NCI-H1694 treated with DMSO at 0.1 percent for 48 hours (cell line): ENCODE data around the gene NFASC.
A peak's percentile ranks its signal among the peaks of the same experiment; 100 is the strongest.

Experiments used
- DNase-seq: peaks from one replicate; lab custom pipeline; 2025; lab: John Stamatoyannopoulos, UW

NFASC gene

DNA sequence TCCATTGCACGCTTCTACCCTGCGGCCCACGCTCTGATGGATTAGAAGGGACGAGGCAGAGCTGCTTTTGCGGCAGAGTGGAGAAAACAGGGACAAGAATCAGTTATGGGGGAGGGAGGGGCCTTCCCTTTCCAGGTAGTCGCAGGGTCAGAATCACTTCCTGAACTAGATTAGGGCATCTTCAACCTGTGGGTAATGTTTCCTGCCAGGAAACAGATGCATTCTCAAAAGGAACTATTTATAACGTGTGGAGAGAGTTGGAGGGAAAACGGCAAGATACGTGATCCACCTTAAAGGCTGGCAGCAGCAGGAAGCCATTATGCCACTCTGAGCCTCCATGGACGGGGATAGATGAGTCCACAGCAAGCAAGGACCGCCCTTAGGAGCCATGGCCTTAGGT is 112.5 kb downstream of the NFASC start:
- no peak for DNase-seq

- no peak for DNase-seq
Measured at GRCh38 chr1:204983881-204984280, 113.2 kb downstream of the NFASC start.

- DNase-seq: no peak
Measured at GRCh38 chr1:204984499-204984898, 113.8 kb downstream of the NFASC start.

DNA sequence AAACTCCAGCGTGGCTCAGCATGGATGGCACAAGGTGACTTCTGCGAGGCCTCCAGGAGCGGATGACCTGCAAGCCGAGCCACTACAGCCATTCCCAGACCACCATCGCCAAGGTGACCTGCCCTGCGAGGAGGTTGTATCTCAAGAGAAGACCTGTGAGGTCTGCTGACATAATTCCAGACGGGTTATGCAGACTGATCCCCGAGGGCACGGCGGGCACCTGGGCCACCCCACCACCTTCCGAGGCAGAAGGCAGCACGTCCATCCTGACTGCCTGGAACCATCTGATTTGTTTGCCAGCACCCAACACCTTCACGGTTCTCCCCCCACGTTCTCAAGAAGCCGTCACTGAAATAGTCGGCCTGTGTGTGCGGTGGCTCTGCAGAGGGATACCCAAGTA is 115.5 kb downstream of the NFASC start:
- DNase-seq: no peak

DNA sequence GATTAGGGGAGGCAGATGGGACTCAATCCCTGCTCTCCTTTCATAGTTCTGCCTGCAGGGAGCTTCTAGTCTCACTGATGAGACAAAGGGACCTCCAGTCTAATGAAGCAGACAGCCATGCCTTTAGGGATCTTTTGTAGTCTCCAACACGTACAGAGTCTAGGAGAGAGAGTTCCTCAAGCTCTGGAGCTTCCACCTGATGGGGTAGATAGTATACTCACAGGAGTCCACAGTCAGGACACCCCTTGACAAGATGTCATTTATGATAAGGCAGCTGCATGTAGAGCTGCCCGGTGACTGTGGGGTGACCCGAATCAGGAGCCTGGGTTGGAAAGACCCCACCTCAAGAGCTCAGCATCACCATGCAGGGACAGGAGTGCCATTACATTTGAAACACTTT is 117.0 kb downstream of the NFASC start:
- no peak for DNase-seq

DNA sequence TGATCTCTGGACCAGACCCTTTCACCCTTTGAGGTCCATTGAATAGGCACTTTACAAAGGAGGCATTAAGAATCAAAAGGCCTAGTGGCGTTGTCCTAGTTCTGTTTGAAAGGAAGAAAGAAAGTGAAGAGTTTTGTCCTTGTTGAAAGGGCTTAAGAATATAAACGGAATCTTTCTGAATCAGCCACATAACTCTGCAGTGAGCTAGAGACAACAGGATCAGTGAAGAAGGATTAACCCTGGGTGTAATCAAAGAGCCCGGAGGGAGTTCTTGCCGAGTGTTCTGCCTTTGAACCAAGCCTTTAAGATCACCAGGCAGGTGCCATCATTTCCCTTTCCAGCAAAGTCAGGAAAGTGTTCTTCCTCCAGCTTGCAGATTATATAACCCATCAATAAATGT is 117.5 kb downstream of the NFASC start:
- no peak for DNase-seq

- peak; percentile 88 for DNase-seq
Measured at GRCh38 chr1:204989266-204990058, 118.8 kb downstream of the NFASC start.

- no peak for DNase-seq
Measured at GRCh38 chr1:204990059-204990664, 119.5 kb downstream of the NFASC start.

DNA sequence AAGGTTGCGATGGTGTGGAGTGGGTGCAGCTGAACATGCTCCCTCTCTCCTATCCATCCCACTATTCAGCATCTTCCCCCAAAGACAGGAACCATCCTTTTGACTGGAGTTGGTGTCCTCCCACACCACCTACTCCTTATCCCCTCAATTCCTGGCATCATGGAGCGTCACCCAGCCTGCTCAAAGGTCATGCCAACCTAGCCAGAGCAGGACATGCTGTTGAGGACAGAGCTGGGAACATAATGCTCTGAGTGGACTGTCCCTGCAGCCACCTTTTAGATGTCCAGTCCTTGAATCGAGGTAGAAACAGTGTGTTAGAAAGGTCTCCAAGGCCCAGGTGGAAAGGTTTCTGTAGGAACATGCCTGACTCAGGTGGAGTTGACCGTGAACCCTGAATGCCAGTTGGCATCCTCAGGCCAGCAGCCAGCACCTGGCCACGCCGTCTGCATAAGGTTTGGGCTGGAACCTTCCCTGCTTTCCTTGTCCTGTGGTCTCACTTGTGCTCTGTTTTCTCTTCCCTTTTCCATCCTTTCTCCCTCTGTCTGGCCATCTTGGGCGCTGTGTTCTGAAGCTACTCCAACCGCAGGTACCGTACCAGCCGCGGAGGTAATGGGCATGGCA is 120.2 kb downstream of the NFASC start:
- DNase-seq: no peak

GRCh38 chr1:204991342-204991844 is 120.7 kb downstream of the NFASC start:
- DNase-seq: peak; percentile 77

GRCh38 chr1:204992201-204992997 is 121.7 kb downstream of the NFASC start:
- DNase-seq: no peak

DNA sequence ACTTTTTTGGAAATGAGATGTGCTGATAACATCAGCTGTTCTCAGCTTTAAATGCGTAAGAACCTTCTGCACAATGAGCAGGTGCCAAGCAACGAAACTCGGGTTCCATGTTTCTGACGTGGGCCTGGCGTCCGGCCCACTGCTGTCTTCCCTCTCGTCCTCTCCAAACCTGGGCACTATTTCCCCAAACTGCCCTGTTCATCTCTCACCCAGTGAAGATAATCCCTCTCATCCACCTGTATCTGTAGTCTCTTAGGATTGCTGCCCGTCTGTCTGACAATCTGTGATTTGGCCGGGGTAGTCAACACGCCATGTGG is 122.3 kb downstream of the NFASC start:
- DNase-seq: no peak

DNA sequence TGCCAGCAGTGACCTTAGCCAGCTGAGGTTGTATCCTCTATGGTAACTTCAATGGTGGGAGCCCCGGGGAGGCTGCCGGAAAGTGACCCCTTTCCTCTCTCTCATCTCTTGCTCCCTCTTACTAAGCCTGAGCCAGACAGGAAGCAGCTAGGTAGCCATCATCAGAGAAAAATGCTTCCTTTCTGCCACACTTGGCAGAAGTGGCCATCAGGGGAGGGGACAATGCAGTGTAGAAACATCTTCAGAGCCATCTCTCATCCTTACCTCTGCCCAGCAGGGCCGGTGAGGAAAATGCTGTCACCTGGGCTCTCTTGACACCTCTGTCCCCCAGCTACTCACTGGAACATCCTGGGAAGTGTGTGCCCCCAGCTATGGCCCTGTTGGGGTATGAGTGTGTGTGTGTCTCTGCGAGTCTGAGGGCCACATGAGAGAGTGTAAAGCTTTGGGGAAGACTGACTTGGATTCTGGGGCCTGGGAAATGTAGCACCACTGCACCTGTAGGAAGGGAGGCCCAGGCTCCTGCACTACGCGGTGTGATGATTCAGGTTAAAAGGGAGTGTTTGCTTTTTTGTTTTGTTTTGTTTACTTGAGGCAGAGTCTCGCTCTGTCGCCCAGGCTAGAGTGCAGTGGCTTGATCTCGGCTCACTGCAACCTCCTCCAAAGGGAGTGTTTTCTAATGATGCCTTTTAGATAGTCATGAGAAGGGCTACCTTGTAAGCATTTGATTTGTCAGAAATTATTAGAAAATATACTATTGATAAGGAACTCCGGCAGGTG is 123.6 kb downstream of the NFASC start:
- no peak for DNase-seq

- no peak for DNase-seq
Measured at GRCh38 chr1:204996981-204997380, 126.3 kb downstream of the NFASC start.

GRCh38 chr1:204997591-204998355 is 127.1 kb downstream of the NFASC start:
- DNase-seq: no peak

DNA sequence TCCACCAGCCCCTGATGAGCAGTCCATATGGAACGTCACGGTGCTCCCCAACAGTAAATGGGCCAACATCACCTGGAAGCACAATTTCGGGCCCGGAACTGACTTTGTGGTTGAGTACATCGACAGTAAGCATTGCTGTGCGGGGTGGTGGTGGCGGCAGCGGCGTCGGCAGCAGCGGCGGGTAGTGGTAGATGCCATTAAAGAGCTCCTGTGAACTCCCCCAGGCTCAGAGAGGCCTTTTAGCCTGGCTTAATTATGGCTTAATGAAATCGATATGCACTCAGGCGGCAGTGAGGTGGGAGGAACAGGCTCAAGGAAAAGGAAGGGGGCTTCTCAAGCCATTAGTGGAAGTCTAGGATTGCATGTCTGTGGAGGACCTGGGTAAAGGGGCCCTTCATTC is 130.5 kb downstream of the NFASC start:
- no peak for DNase-seq

GRCh38 chr1:205002705-205003104 is 132.0 kb downstream of the NFASC start:
- no peak for DNase-seq

- no peak for DNase-seq
Measured at GRCh38 chr1:205003358-205004131, 132.9 kb downstream of the NFASC start.

- no peak for DNase-seq
Measured at GRCh38 chr1:205004351-205004750, 133.7 kb downstream of the NFASC start.

GRCh38 chr1:205008896-205009295 is 138.2 kb downstream of the NFASC start:
- no peak for DNase-seq
